T follicular helper cell (primary cell): Measurements from ENCODE around the gene CAMTA1.

Source experiments
- DNase-seq: peaks from one replicate; pipeline ENCODE4 v3.0.0-alpha.2; 2020; ENCODE audit warnings: low read depth

CAMTA1 gene

DNA sequence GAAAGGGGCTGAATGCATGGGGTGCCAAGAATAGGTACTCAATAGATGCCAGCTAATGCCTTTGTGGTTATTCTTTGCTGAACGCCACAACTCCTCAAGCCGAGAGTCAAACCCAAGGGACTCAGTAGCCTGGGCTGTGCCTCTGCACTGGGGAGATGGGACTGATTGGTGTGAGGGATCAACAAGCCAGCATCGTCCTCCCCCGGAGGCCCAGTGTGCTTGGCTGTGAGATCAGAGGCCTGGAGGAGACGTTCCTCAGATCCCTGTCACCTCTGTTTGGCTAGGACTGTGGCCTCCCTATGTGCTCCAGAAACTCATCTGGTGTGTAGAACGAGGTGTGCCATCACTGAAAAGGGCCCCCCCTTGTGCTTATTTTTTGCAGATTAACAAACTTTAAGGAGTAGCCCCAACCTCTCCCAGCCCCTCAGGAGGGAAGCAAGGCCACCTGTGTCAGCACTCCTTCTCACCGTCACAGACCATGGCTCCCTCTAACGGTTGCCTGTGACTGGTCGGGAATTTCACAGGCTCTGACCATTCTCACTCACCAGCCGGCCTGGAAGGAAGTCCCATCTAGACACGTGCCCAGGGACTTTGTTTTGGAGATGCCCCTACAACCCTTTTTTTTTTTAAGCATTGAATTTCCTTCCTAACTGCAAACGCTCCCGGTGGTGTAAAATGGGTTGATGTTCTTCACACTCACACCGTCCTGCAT is 791.8 kb downstream of the CAMTA1 start:
- no peak for DNase-seq

- DNase-seq: no peak
Observed at GRCh38 chr1:7578206-7578605, 793.0 kb downstream of the CAMTA1 start.

- no peak for DNase-seq
Observed at GRCh38 chr1:7579016-7579415, 793.8 kb downstream of the CAMTA1 start.

- no peak for DNase-seq
Observed at GRCh38 chr1:7579831-7580804, 794.9 kb downstream of the CAMTA1 start.

DNA sequence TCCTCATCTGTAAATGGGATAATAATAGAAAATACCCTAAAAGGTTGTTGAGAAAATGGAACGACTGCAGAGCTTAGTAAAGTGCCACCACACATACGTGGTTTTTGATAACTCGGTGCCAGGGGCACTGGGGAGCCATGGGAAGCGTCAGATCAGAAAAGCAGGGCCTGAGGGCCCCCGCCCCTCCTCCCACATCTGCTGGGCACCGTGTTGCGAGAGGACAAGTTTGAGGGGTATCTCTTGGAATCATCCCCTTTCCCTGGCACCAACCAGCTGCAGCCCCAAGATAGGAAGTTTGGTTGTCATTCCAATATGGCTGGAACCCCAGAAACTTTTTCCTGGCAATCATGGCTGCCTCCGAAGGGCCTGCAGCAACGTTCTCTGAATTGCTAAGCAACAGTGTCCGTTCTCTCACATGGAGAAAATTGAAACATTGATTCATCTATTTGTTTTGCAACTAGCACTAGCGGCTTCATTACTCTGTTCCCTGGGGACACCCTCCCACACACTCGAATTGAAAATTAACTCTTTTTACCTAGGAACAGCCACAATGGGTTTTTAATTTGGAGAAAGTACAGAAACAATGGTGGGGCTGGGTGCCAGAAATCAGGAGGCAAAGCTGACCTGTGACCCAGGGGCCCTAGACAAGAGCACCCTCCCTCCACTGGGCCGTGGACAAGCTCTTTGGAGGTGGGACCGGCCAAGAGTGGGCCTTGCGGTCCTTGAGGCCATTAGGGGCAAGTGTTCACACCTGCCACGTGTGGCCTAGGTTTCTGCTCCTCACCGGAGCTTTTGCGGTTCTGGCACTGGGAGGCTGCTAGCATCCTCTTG is 795.9 kb downstream of the CAMTA1 start:
- DNase-seq: no peak

DNA sequence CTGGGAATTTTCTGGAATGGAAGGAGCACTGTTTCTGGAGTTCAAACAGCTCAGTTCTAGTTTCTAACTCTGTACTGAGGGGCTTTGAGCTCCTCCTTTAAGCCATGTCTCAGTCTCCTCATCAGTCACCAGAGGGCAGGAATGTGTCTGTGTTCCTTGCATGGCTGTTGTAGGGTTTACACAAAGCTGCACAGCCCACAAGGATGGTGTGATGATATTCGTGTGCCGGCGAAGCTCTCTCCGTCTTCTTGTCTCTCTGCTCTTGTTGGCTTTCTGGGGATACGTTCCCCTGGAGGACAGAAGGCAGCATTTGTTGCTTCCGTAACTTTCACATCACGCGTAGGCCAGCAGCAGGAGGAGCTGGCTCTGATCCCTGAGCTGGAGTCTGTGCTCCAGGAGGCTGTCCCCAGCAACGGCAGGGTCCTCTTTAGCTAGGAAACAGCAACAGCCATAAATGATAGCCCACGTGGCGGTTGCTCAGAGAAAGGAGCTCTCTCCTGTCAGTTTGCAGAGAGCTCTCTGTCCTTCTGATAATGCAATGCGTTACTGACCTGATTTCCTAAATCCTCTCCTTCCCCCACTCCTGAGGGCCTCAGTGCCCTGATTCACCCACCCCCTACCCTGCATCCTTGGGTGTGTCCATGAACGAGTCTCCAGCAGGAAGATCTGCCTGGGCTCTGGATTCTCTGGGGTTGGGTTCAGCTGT is 796.7 kb downstream of the CAMTA1 start:
- no peak for DNase-seq

DNA sequence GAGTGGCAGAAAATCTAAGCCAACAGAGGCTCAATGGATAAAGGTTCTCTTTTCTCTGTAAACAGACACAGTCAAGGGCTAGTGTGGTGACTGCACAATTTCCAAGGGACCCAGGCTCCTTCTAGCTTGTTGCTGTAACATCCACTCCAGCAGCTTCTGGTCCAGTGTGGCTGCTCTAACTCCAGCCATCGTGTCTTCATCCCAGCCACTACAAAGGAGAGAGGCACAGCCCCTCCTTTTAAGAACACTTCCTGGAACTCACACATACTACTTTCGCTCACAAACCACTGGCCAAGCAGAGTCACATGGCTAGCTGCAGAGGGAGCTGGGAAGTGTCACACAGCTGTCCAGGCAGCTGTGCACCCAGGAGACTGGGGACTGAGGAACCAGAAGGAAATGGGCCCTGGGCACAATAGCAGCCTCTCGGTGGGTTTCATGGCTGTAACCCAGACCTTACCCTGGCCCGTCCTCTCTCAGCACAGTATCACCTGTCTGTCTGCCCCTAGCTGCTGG is 797.3 kb downstream of the CAMTA1 start:
- DNase-seq: no peak

DNA sequence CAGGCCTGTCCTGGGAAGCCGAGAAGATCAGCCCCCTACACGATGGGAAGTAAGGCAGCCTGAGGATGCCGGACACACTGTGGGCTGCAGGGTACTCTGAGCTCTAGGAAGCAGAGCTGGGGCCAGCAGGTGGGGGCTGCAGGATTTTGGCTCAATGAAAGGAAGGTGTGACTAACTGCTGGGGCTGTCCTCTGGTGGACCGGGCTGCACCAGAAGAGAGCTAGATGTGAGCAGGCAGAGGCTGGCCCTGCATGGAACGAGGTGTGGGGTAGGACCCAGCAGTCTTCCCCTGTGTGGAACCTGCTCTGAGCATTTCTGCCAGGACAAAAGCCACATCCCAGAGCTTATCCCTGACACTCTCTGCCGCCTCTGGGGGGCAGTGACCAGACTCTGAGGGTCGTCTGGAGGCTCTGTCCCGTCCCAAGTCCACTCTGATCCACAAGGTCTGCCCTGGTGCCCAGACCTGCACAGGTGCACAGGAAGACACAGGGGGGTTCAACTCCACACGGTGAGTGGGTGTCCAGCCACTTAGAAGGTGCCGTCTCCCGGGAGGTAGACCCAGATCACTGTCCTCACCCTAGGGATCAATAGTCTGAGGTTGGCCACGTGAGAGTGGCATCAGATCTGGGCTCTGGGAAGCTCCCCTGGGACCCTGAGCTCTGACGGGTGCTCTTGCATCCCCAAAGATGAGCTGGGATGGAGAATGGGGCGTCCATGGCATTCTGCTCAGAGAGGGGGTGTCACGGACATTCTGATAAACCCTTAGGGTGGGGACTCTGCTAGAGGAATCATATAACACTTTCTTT is 798.2 kb downstream of the CAMTA1 start:
- no peak for DNase-seq

DNA sequence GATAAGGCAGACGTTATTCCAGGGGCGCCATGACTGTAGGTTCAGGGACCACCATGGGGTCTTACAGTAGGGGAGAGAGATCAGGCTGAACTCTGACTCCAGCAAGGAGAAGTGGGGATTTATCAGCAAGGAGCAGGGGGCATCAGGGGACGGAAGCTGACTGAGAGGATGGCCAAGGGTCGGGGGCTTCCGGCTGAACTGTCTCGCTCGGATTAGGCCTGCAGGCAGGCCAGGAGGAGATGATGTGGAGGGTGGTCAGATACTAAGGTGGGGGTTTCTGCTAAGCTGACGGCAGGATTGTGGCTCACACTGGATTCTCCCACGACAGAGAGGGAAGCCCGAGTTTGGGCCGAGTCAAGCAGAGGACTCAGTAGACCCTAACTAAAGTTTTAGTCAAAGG is 798.9 kb downstream of the CAMTA1 start:
- no peak for DNase-seq

- no peak for DNase-seq
Observed at GRCh38 chr1:7584643-7585042, 799.4 kb downstream of the CAMTA1 start.

- DNase-seq: no peak
Observed at GRCh38 chr1:7585216-7585907, 800.1 kb downstream of the CAMTA1 start.

GRCh38 chr1:7586031-7586941 is 801.0 kb downstream of the CAMTA1 start:
- DNase-seq: no peak

DNA sequence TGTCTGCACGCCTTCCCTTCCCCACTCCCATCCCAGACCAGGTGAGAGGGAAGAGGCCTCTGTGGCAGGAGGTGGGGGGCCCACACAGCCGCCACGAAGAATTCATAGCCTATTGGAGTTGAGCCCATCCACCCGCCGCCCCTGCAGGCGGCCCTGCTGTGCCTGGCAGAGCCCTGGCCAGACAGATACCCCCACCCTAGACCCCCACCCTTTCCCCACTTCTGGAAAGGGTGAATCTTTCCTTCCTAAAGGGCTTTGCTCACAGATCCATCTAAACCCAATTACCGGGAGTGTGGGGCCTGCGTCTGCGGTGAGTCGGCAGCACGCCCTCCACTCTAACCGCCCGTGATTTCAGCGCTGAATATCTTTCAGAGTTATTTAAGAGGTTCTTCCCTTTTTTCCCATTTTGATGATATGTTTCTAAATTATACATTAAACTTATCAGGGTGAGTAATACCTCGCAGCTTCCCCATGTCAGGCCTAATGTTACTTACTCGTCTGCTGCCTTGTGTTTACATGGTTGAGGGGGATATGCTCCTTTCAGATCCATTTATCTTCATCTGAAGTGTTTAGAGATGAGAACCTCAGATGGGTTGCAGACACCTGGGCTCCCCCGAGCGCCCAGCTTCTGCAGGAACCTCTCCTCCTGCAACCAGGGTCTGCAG is 802.0 kb downstream of the CAMTA1 start:
- no peak for DNase-seq

GRCh38 chr1:7587773-7588456 is 802.7 kb downstream of the CAMTA1 start:
- DNase-seq: no peak

DNA sequence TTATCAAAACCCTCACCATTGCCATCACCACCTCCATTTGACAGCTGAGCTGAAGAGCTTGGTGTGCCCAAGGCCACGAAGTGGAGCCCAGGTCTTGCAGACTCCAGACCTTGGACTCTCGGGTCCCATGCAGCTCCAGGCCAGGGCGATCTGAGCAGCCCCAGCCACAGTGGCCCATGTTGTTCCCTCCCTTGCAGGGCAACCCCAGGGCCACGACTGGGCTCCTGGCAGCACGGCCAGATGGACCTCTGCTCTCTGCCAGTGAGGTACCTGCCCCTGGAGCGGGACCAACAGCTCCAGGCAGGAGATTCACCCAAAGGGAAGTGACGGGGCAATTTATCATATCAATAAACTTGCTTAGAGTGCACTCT is 803.2 kb downstream of the CAMTA1 start:
- no peak for DNase-seq

GRCh38 chr1:7589080-7589735 is 804.0 kb downstream of the CAMTA1 start:
- no peak for DNase-seq

DNA sequence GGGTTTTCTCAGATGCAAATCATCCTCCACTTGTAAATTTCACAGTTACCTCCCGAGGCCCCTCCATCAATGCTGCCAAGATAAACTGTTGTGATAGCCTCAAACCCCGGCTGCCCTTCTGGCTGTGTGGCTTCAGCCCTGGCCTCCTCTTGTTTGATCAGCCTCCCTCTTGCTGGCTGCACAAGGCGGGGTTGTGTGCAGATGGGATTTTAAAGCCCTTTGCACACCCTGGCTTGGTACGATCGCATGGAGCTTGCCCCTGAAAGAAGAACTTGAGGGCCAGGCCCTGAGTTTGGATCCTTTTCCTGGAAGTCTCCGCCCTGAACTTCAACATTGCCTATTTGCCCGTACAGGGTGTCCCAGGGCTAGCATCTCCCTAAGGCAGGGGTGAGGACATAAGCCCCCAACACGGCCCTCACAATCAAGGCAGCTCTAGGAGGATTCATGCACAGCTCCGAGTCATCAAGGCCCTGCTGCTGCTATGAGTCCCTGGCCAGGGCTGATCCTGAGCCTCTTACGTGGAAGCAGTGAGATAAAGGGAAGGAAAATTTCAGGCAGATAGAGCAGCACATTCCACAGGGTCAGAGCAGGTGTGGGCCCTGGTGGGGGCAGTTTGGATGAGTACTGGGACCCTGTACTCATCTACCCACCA is 804.6 kb downstream of the CAMTA1 start:
- DNase-seq: no peak
